GM21717 (cell line): ENCODE data around the gene NVL.
A peak's percentile ranks its signal among the peaks of the same experiment; 100 is the strongest.
"Not testable (repeated sequence)": the region's sequence is repeated elsewhere in the genome, so short reads cannot be mapped to it uniquely, and the experiment has no call there.

Source experiments
- ATAC-seq: cut with Tn5 transposase; IDR thresholded peaks from one replicate; pipeline ENCODE4 v1.9.1; 2021; ENCODE audit warnings: mild to moderate bottlenecking, moderate library complexity; ENCODE audit not compliant: unreplicated experiment

Gene NVL

GRCh38 chr1:224329842-224330753 lies at the start of gene NVL:
TSS of gene NVL (minus strand) at chr1:224330172. CDS start at chr1:224330127, 45 bp downstream.
- peak; percentile 78 for ATAC-seq

- peak; percentile 54 for ATAC-seq
These were observed 49.1 kb upstream of the NVL start for GRCh38 chr1:224378855-224379631.

- ATAC-seq, result peak; percentile 49
These were observed 47.7 kb upstream of the NVL start for GRCh38 chr1:224377676-224378006.

- ATAC-seq, result no peak
These were observed 45.1 kb upstream of the NVL start for GRCh38 chr1:224375059-224375458.

- no peak for ATAC-seq
These were observed 43.1 kb upstream of the NVL start for GRCh38 chr1:224373008-224373590.

- ATAC-seq, result peak; percentile 80
These were observed 38.4 kb upstream of the NVL start for GRCh38 chr1:224368409-224368808.

- ATAC-seq, result no peak
These were observed 29.2 kb upstream of the NVL start for GRCh38 chr1:224359207-224359606.

- ATAC-seq, result no peak
These were observed 28.3 kb upstream of the NVL start for GRCh38 chr1:224358237-224358636.

GRCh38 chr1:224357626-224358124 lies 27.7 kb upstream of the NVL start:
- ATAC-seq, result no peak

GRCh38 chr1:224356685-224357625 lies 27.0 kb upstream of the NVL start, which contains the start of gene CNIH4:
TSS of gene CNIH4 (plus strand) at chr1:224356879. CDS start at chr1:224356925, 46 bp downstream.
- ATAC-seq, result peak; percentile 100

- no peak for ATAC-seq
These were observed 24.3 kb upstream of the NVL start for GRCh38 chr1:224353975-224354925.

- ATAC-seq, result not testable (repeated sequence)
These were observed 22.6 kb upstream of the NVL start for GRCh38 chr1:224352436-224353085.

GRCh38 chr1:224349716-224350115 lies 19.7 kb upstream of the NVL start:
- not testable (repeated sequence) for ATAC-seq

GRCh38 chr1:224348137-224348536 lies 18.2 kb upstream of the NVL start:
- no peak for ATAC-seq

GRCh38 chr1:224343679-224344078 lies 13.7 kb upstream of the NVL start:
- no peak for ATAC-seq

GRCh38 chr1:224340453-224341384 lies 10.7 kb upstream of the NVL start:
- ATAC-seq, result peak; percentile 66

- ATAC-seq, result no peak
These were observed 9.6 kb upstream of the NVL start for GRCh38 chr1:224339442-224340033.
